ENCODE results near the gene URB2.

The URB2 gene

DNA sequence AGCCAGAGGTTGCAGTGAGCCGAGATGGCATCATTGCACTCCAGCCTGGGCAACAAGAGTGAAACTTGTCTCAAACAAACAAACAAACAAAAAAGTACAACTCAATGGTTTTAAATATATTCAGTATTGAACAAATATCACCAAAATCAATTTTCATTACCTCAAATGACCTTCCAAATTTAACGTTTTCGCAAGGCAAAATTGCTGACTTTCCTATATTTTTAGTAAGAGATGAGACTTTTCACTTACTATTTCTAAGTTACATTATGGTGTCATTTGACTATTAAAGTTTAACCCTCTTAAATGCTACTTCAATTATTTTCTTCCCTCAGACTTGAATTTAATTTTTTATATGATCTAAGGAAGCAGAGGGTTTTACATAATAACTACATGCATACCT lies 44.6 kb upstream of the URB2 start:
- H3K4me3 ChIP-seq (ENCODE audit: low read length, poor library complexity, severe bottlenecking), result no peak overlapping the region
- no peaks in the 10 kb centered on the region for H3K4me1 ChIP-seq (ENCODE audit: insufficient read depth, low read length, poor library complexity, severe bottlenecking)
- no peaks in the 10 kb centered on the region for H3K9me2 ChIP-seq (replicated peaks; ENCODE audit: low read depth, low read length)
- H4K20me1 ChIP-seq (ENCODE audit: insufficient read depth, low read length, poor library complexity, severe bottlenecking), result no peaks in the 10 kb centered on the region
- TF ChIP-seq, protein P1, sequence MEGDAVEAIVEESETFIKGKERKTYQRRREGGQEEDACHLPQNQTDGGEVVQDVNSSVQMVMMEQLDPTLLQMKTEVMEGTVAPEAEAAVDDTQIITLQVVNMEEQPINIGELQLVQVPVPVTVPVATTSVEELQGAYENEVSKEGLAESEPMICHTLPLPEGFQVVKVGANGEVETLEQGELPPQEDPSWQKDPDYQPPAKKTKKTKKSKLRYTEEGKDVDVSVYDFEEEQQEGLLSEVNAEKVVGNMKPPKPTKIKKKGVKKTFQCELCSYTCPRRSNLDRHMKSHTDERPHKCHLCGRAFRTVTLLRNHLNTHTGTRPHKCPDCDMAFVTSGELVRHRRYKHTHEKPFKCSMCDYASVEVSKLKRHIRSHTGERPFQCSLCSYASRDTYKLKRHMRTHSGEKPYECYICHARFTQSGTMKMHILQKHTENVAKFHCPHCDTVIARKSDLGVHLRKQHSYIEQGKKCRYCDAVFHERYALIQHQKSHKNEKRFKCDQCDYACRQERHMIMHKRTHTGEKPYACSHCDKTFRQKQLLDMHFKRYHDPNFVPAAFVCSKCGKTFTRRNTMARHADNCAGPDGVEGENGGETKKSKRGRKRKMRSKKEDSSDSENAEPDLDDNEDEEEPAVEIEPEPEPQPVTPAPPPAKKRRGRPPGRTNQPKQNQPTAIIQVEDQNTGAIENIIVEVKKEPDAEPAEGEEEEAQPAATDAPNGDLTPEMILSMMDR (conservative IDR thresholded peaks at IDR 0.05; ENCODE audit: low read length), result no peak
- TF ChIP-seq EZH2phosphoT487 (IDR thresholded peaks at IDR 0.05; ENCODE audit: borderline replicate concordance), result no peak
- no peak overlapping the region for H3K4me2 ChIP-seq (ENCODE audit: low read depth, low read length, poor library complexity, severe bottlenecking)
- no peaks in the 10 kb centered on the region for H3K79me2 ChIP-seq (ENCODE audit: insufficient read depth, low read length)
- no peak overlapping the region for H2AFZ ChIP-seq (ENCODE audit: low read length)
- no peaks in the 10 kb centered on the region for H3K9me3 ChIP-seq (ENCODE audit: insufficient read depth, low read depth, low read length)
- no peaks in the 10 kb centered on the region for H3K36me3 ChIP-seq (ENCODE audit: insufficient read depth, low read length)
- H3K9ac ChIP-seq (ENCODE audit: low read depth, low read length, poor library complexity, severe bottlenecking), result no peak overlapping the region
- H3F3A ChIP-seq (ENCODE audit: low read depth), result no peaks in the 10 kb centered on the region
- no peaks in the 10 kb centered on the region for H3K27me3 ChIP-seq (ENCODE audit: insufficient read depth, low read length, poor library complexity, severe bottlenecking)

DNA sequence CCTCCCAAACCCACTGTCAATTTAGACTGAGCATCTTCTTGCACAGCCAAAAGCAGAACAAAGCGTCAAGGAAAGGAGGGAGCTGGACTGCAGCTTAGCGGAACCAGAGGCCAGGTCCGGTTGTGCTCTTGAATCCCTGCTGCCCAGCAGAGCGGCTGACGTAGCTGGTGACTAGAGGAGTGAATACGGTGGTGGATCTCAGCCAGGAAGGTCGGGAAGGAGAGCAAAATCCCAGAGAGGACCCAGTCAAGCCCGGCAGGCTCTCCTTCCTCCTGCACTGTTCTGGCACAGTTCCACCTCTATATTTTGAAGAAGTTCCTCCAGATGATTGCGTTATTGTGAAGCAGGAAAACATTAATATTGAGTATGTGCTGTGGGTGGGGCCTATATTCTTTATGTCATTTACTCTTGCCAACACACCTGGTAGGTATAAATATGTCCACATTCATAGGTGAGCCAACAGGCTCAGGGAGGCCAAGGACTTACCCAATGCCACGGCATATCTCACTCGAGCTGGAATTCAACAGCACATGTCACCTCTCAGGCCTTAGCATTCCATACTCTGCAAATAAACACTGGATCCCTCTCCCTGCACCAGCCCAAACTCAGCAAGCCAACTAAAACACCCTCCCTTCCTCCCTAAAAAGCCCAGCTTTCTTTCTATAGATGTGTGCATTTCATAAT lies 43.9 kb upstream of the URB2 start:
- Histone ChIP-seq H3K4me2 (ENCODE audit: low read depth, low read length, poor library complexity, severe bottlenecking) (no peak overlapping the region), H2AFZ (ENCODE audit: low read length) (no peak overlapping the region), H3K4me3 (ENCODE audit: low read length, poor library complexity, severe bottlenecking) (no peak overlapping the region)

DNA sequence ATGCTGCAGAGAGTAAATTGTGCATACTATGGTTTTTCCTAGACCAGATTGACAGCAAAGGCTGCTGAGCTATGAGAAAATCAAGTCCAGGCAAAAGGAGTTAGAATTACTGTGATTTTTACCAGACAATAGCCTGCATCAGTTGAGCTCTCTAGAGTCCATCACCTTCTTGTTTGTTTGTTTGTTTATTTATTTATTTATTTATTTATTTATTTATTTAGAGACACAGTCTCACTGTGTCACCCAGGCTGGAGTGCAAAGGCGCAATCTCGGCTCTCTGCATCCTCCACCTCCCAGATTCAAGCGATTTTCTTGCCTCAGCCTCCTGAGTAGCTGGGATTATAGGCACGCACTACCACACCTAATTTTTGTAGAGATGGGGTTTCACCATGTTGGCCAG lies 43.3 kb upstream of the URB2 start:
- TF ChIP-seq, protein P1 (conservative IDR thresholded peaks at IDR 0.05; ENCODE audit: low read length), result no peak
- no peak for TF ChIP-seq EZH2phosphoT487 (IDR thresholded peaks at IDR 0.05; ENCODE audit: borderline replicate concordance)
- Histone ChIP-seq H2AFZ (ENCODE audit: low read length) (no peak overlapping the region), H4K20me1 (ENCODE audit: insufficient read depth, low read length, poor library complexity, severe bottlenecking) (no peaks in the 10 kb centered on the region)

More for the DNA sequence above, 43.9 kb upstream of the URB2 start:
- no peaks in the 10 kb centered on the region for H3K27me3 ChIP-seq (ENCODE audit: insufficient read depth, low read length, poor library complexity, severe bottlenecking)
- no peak overlapping the region for H3K9ac ChIP-seq (ENCODE audit: low read depth, low read length, poor library complexity, severe bottlenecking)
- H3K9me3 ChIP-seq (ENCODE audit: insufficient read depth, low read depth, low read length), result no peaks in the 10 kb centered on the region
- no peaks in the 10 kb centered on the region for H3K36me3 ChIP-seq (ENCODE audit: insufficient read depth, low read length)
- no peaks in the 10 kb centered on the region for H3K4me1 ChIP-seq (ENCODE audit: insufficient read depth, low read length, poor library complexity, severe bottlenecking)
- H3F3A ChIP-seq (ENCODE audit: low read depth), result no peaks in the 10 kb centered on the region
- TF ChIP-seq, protein P1 (conservative IDR thresholded peaks at IDR 0.05; ENCODE audit: low read length), result no peak
- no peak for TF ChIP-seq EZH2phosphoT487 (IDR thresholded peaks at IDR 0.05; ENCODE audit: borderline replicate concordance)
- no peaks in the 10 kb centered on the region for H4K20me1 ChIP-seq (ENCODE audit: insufficient read depth, low read length, poor library complexity, severe bottlenecking)
- no peaks in the 10 kb centered on the region for H3K79me2 ChIP-seq (ENCODE audit: insufficient read depth, low read length)
- no peaks in the 10 kb centered on the region for H3K9me2 ChIP-seq (replicated peaks; ENCODE audit: low read depth, low read length)

More for the DNA sequence above, 43.3 kb upstream of the URB2 start:
- Histone ChIP-seq H3K4me1 (ENCODE audit: insufficient read depth, low read length, poor library complexity, severe bottlenecking) (no peaks in the 10 kb centered on the region), H3K9me3 (ENCODE audit: insufficient read depth, low read depth, low read length) (no peaks in the 10 kb centered on the region), H3K4me3 (ENCODE audit: low read length, poor library complexity, severe bottlenecking) (no peak overlapping the region), H3K9me2 (replicated peaks; ENCODE audit: low read depth, low read length) (no peaks in the 10 kb centered on the region), H3K36me3 (ENCODE audit: insufficient read depth, low read length) (no peaks in the 10 kb centered on the region), H3K27me3 (ENCODE audit: insufficient read depth, low read length, poor library complexity, severe bottlenecking) (no peaks in the 10 kb centered on the region), H3F3A (ENCODE audit: low read depth) (no peaks in the 10 kb centered on the region), H3K9ac (ENCODE audit: low read depth, low read length, poor library complexity, severe bottlenecking) (no peak overlapping the region), H3K79me2 (ENCODE audit: insufficient read depth, low read length) (no peaks in the 10 kb centered on the region), H3K4me2 (ENCODE audit: low read depth, low read length, poor library complexity, severe bottlenecking) (no peak overlapping the region)

Data from Loucy (cell line).